SU-DHL-6 (cell line): ENCODE data around the gene PHC1.

Experiments used
- H2AFZ ChIP-seq: fragments of 200-600 bp; sonication (generic); 2 replicates; pipeline ENCODE4 v1.6.1; 2014; ENCODE audit warnings: low read depth, mild to moderate bottlenecking, moderate library complexity, mixed read lengths, antibody characterized with exemption, low read length; ENCODE audit not compliant: severe bottlenecking
- H3F3A ChIP-seq: fragments of 200-600 bp; shearing (Covaris generic); 2 replicates; pipeline ENCODE4 v1.6.0; 2016; ENCODE audit warnings: antibody characterized with exemption, mild to moderate bottlenecking; ENCODE audit not compliant: insufficient read depth
- H3K27ac ChIP-seq: fragments of 200-600 bp; sonication (generic); 2 replicates; pipeline ENCODE4 v1.5.1; 2016; ENCODE audit warnings: low read depth, mild to moderate bottlenecking, low read length, moderate library complexity, mixed read lengths
- H3K27me3 ChIP-seq: fragments of 200-600 bp; sonication (generic), shearing (Covaris generic); 2 replicates; pipeline ENCODE4 v1.6.0; 2014; ENCODE audit warnings: mild to moderate bottlenecking, low read length
- H3K36me3 ChIP-seq: fragments of 200-600 bp; sonication (generic); 2 replicates; pipeline ENCODE4 v1.6.1; 2014; ENCODE audit warnings: mild to moderate bottlenecking, low read length, mixed read lengths
- H3K4me2 ChIP-seq: fragments of 300-600, 200-600 bp; shearing (Covaris generic), sonication (generic); 2 replicates; pipeline ENCODE4 v1.6.0; 2014; ENCODE audit warnings: low read length, low read depth, mild to moderate bottlenecking; ENCODE audit not compliant: poor library complexity, severe bottlenecking
- H3K4me3 ChIP-seq: fragments of 200-600 bp; sonication (generic); 2 replicates; pipeline ENCODE4 v1.5.1; 2014; ENCODE audit warnings: antibody characterized with exemption, low read length, mild to moderate bottlenecking, mixed read lengths; ENCODE audit not compliant: insufficient read depth, poor library complexity, severe bottlenecking
- H3K79me2 ChIP-seq: fragments of 200-600 bp; sonication (generic); 2 replicates; pipeline ENCODE4 v1.6.1; 2014; ENCODE audit warnings: mild to moderate bottlenecking, low read length, moderate library complexity; ENCODE audit not compliant: insufficient read depth
- H3K9ac ChIP-seq: fragments of 200-600 bp; sonication (generic); 2 replicates; pipeline ENCODE4 v1.7.0; 2014; ENCODE audit warnings: mild to moderate bottlenecking, low read length
- H3K9me2 ChIP-seq: fragments of 200-600 bp; sonication (generic); replicated peaks from 2 replicates; pipeline ENCODE4 v1.6.1; 2014; ENCODE audit warnings: low read length; ENCODE audit not compliant: insufficient read depth
- H3K9me3 ChIP-seq: fragments of 200-600 bp; sonication (generic); 2 replicates; pipeline ENCODE4 v1.6.1; 2014; ENCODE audit warnings: low read length, mixed read lengths; ENCODE audit not compliant: insufficient read depth
- H4K20me1 ChIP-seq: fragments of 200-600 bp; sonication (generic); 2 replicates; pipeline ENCODE4 v1.6.1; 2014; ENCODE audit warnings: low read depth, mild to moderate bottlenecking, antibody characterized with exemption, low read length, moderate library complexity, mixed read lengths
- CTCF ChIP-seq: fragments of 200-600 bp; sonication (generic); IDR thresholded peaks from one replicate; pipeline ENCODE4 v1.5.1; 2017; ENCODE audit warnings: antibody characterized with exemption, mild to moderate bottlenecking, low read length, moderate library complexity; ENCODE audit not compliant: insufficient read depth, poor library complexity, severe bottlenecking
- EZH2phosphoT487 ChIP-seq: fragments of 200-600 bp; sonication (generic), shearing (Covaris generic); conservative IDR thresholded peaks from 2 replicates; pipeline ENCODE4 v1.6.1; 2018; ENCODE audit warnings: mild to moderate bottlenecking, antibody characterized with exemption, low read length, moderate library complexity, mixed read lengths

The PHC1 gene

GRCh38 chr12:8968761-8969160, 54.5 kb downstream of the PHC1 start:
- no peak overlapping the region for H3K9ac ChIP-seq
- H3K9me2 ChIP-seq = no peaks in the 10 kb centered on the region
- no peak overlapping the region for H3K4me3 ChIP-seq
- no peak for TF ChIP-seq CTCF
- TF ChIP-seq EZH2phosphoT487 = no peak
- no peaks in the 10 kb centered on the region for H3K9me3 ChIP-seq
- H3K36me3 ChIP-seq = no peaks in the 10 kb centered on the region
- H3K79me2 ChIP-seq = no peaks in the 10 kb centered on the region
- no peak overlapping the region for H3K27ac ChIP-seq
- no peak overlapping the region for H2AFZ ChIP-seq
- no peak overlapping the region for H3K4me2 ChIP-seq
- no peaks in the 10 kb centered on the region for H3F3A ChIP-seq
- H3K27me3 ChIP-seq = no peaks in the 10 kb centered on the region
- H4K20me1 ChIP-seq = no peaks in the 10 kb centered on the region

GRCh38 chr12:8969861-8970411, 55.6 kb downstream of the PHC1 start:
- no peaks in the 10 kb centered on the region for H3K36me3 ChIP-seq
- H2AFZ ChIP-seq = no peak overlapping the region
- H3K9ac ChIP-seq = no peak overlapping the region
- H4K20me1 ChIP-seq = no peaks in the 10 kb centered on the region
- no peak overlapping the region for H3K4me3 ChIP-seq
- H3F3A ChIP-seq = no peaks in the 10 kb centered on the region
- no peak overlapping the region for H3K4me2 ChIP-seq
- H3K27ac ChIP-seq = no peak overlapping the region
- H3K9me3 ChIP-seq = no peaks in the 10 kb centered on the region
- TF ChIP-seq EZH2phosphoT487 = no peak
- no peak for TF ChIP-seq CTCF
- no peaks in the 10 kb centered on the region for H3K9me2 ChIP-seq
- no peaks in the 10 kb centered on the region for H3K27me3 ChIP-seq
- H3K79me2 ChIP-seq = no peaks in the 10 kb centered on the region

- Histone ChIP-seq H3K4me3 (no peak overlapping the region), H3K36me3 (no peaks in the 10 kb centered on the region), H4K20me1 (no peaks in the 10 kb centered on the region), H3K9me2 (no peaks in the 10 kb centered on the region), H3K79me2 (no peaks in the 10 kb centered on the region), H3K4me2 (no peak overlapping the region), H3K9ac (no peak overlapping the region), H3K9me3 (no peaks in the 10 kb centered on the region), H3K27ac (no peak overlapping the region), H3K27me3 (no peaks in the 10 kb centered on the region), H2AFZ (no peak overlapping the region), H3F3A (no peaks in the 10 kb centered on the region)
- TF ChIP-seq CTCF = no peak
- TF ChIP-seq EZH2phosphoT487 = no peak
Observed at GRCh38 chr12:8970432-8970831, 56.1 kb downstream of the PHC1 start.
